Peyer's patch (tissue), 4 donors: ENCODE data around the gene OR6K6.

Source experiments
- POLR2A ChIP-seq, 2 donors: fragments of 450-650 bp; IDR thresholded peaks; one replicate each; pipeline ENCODE4 v1.5.1; 2017; ENCODE audit warnings: antibody characterized with exemption in 2 of 2, mild to moderate bottlenecking in 2 of 2, moderate library complexity in 2 of 2
- TF ChIP-seq, protein P1 (sequence below), 6 experiments: fragments of 450-650 bp in 4 of 6; fragments of 200-600 bp in 2 of 6; sonication (generic) in 1 of 6; IDR thresholded peaks; one replicate each; pipeline ENCODE4 v1.5.1; 2017 to 2019; ENCODE audit warnings: antibody characterized with exemption in 6 of 6, mild to moderate bottlenecking in 3 of 6, moderate library complexity in 1 of 6

- TF ChIP-seq, protein P1, sequence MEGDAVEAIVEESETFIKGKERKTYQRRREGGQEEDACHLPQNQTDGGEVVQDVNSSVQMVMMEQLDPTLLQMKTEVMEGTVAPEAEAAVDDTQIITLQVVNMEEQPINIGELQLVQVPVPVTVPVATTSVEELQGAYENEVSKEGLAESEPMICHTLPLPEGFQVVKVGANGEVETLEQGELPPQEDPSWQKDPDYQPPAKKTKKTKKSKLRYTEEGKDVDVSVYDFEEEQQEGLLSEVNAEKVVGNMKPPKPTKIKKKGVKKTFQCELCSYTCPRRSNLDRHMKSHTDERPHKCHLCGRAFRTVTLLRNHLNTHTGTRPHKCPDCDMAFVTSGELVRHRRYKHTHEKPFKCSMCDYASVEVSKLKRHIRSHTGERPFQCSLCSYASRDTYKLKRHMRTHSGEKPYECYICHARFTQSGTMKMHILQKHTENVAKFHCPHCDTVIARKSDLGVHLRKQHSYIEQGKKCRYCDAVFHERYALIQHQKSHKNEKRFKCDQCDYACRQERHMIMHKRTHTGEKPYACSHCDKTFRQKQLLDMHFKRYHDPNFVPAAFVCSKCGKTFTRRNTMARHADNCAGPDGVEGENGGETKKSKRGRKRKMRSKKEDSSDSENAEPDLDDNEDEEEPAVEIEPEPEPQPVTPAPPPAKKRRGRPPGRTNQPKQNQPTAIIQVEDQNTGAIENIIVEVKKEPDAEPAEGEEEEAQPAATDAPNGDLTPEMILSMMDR (IDR thresholded peaks at IDR 0.05) = no peak
- no peak for TF ChIP-seq POLR2A (IDR thresholded peaks at IDR 0.05)
These were observed 2.3 kb upstream of the OR6K6 start for GRCh38 chr1:158752155-158752712.
